ENCODE data around the gene SUGCT.

The SUGCT gene

DNA sequence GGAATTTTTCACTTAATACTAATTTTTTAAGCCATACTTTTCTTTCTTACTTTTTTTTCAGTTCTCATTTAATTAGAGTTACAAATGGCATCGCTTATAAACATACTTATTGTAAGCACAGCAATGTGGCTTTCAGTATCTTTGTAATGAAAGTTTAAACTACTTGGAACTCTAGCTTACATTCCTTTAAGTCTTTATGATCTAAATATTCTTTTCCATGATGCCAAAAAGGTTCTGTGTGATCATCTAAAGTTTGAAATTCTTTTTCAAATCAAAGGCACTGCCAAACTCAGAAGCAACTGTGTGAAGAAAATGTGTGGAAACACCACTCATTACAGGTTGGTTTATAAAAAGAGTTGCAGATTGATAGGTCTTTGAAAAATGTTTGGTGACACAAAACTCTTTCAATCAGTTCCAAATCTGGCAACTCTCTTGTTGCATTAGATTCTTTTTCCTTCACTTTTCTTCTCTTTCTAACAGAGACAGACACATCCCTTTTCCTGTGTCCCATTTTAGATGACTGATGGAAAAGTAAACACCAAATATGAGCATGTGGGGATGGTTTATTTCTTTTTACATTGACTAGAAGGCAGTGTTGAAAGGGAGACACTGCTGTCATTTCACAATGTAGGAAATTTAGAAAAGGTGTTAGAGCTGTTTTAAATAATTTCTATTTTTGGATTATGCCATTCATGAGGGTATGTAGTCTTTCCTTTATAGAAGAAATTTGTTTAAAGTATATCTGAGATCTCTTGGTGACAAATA lies 392.3 kb downstream of the SUGCT start:
- no peak for DNase-seq (ENCODE audit: low spot score)

GRCh38 chr7:40527723-40528122 lies 392.9 kb downstream of the SUGCT start:
- no peak for DNase-seq (ENCODE audit: low spot score)

GRCh38 chr7:40530292-40530691 lies 395.5 kb downstream of the SUGCT start:
- no peak for DNase-seq (ENCODE audit: low spot score)

DNA sequence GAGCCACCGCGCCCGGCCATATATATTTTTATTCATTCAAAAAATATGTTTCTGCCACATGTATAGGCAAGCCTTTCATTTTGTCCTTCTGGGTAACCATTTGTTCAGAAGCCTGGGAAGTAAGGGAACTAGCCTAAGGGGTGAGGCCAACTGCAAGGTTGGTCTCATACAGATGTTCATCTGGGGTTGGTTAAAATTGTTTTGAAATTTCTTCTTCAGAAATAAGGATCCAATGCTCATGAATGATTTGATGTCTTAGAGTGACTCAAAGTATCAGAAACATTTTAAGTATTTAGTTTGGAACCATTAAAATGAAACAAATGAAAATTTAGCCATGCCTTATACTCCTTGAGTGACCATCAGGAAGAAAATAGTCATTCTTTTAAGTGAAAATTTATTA lies 397.2 kb downstream of the SUGCT start:
- no peak for DNase-seq (ENCODE audit: low spot score)

GRCh38 chr7:40535678-40536077 lies 400.9 kb downstream of the SUGCT start:
- no peak for DNase-seq (ENCODE audit: low spot score)

DNA sequence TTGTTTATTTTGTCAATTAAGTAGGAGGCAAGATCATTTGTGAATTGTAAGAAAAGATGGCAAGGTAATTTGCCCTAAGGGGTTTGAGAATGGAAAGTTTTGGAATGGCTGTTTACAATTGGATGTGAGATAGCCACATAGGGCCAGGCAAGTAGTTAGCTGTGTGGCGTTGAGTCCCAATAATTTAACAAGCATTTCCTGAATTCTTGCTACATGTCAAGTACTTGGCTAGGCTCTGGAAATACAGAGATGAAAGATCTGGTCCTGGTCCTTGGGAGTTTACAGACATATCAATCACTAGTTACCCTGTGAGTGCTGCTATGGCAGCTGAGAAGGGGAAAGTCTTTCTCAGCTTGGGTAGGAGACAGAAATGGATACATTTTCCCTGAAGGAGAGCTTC lies 401.6 kb downstream of the SUGCT start:
- DNase-seq (ENCODE audit: low spot score): no peak

DNA sequence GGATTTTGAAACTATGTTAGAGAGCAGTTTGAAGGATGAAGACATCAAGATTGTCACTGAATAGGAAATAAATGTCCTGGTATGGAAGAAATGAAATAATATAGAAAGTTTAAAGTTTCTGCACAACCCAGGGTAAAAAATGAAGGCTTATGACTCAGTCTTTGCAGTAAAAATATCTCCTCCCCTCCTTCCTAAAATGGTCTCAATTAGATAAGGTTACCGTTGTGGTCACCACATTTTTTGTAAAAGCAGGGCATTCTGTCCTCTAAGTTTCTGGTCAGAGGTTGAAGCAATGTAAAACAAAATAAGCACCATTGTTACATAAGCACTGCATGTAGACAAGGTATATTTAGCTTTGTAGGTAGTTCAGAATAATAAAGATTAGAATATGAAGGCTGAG lies 403.5 kb downstream of the SUGCT start:
- DNase-seq (ENCODE audit: low spot score): no peak

- no peak for DNase-seq (ENCODE audit: low spot score)
Measured at GRCh38 chr7:40541336-40541735, 406.5 kb downstream of the SUGCT start.

DNA sequence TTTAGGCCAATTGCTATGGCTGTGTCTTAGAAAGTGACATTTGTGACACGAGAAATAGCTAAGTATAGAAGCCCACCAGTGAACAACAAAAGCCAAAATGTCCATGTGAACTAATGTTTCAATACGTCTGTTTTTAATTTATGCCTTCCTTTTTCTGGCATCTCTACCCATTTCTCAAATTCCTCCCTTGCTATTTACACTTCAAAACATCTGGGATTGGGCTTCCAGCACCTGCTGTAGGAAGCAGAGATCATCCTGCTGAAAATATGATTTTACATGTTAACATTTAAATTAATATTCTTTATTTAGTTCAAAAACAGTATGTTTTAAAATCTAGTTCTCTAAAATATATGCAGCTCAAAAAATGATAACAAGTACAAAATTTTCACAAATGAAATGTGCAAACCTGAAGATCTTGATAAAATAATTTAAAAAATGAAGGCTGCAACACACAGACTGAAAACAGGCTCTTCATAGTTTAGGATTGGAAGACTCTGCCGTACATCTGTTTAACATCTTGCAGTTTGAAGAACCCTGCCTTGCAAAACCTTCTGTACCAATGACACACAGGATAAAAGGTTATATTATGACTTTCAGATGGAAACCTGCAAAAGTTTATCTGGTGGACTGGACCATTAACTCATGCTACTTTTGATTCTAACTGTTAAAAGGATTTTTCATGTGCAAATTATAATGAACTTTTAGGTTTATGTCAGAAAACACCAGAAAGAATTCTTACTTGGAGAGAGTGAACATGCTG lies 408.4 kb downstream of the SUGCT start:
- no peak for DNase-seq (ENCODE audit: low spot score)

DNA sequence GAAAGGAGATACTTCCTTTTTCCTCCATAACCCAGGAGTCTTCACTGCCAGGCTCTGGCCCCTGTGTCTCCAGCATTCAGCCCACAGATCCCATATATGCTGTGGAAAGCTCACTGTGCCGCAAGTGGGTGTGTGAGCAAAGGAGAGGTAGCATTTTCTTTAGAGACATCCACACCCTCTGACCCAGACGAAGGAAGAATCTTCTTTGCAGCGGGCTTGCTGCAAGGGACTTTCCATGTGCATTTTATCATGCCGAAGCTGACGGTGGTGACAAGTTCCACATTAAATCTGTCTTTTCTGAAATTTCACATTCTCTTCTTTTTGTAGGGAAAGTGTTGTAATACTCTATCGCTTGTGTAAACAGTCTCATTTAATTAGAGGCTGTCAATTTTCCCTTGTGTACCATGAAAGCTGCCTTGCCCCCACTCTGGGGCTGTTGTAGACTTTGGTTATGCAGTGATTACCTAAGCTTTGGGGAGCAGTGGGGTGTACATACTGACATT lies 409.5 kb downstream of the SUGCT start:
- DNase-seq (ENCODE audit: low spot score): no peak

GRCh38 chr7:40544871-40545303 lies 410.1 kb downstream of the SUGCT start:
- no peak for DNase-seq (ENCODE audit: low spot score)

GRCh38 chr7:40545739-40546138 lies 410.9 kb downstream of the SUGCT start:
- no peak for DNase-seq (ENCODE audit: low spot score)

DNA sequence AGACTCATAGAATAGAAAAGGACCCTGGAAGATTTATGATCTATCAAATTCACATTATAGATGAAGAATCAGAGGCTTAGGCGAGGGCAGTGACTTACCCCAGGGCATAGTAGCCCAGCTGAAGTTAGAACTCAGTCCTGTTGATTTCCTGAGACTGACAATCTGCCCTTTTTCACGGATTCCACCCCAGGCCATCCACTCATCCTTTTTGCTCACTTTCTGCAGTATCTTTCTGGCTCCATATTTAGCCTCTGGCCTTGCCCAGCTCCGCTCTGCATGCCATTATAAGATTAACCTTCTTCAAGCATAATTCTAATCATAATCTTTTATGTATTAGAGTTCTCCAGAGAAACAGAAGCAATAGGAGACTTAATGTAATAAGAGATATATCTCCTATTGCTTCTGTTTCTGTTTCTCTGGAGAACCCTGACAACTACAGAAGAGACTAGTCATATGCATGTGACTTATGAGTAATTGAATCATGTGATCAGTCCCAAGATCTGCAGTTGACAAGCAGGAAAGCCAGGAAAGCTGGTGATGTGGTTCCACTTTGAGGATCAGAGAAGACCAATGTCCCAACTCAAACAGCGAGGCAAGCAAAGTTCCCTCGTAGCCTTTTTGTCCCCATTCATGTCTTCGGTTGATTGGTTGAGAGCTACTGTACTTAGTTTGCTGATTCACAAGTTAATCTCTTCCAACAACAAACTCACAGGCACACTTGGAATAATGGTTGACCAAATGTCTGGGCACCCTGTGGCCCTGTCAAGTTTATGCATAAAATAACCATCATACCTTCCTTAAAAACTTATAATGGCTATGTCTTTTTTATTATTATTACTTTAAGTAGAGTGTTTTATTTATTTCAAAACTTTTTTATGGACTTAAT lies 412.1 kb downstream of the SUGCT start:
- DNase-seq (ENCODE audit: low spot score): no peak

DNA sequence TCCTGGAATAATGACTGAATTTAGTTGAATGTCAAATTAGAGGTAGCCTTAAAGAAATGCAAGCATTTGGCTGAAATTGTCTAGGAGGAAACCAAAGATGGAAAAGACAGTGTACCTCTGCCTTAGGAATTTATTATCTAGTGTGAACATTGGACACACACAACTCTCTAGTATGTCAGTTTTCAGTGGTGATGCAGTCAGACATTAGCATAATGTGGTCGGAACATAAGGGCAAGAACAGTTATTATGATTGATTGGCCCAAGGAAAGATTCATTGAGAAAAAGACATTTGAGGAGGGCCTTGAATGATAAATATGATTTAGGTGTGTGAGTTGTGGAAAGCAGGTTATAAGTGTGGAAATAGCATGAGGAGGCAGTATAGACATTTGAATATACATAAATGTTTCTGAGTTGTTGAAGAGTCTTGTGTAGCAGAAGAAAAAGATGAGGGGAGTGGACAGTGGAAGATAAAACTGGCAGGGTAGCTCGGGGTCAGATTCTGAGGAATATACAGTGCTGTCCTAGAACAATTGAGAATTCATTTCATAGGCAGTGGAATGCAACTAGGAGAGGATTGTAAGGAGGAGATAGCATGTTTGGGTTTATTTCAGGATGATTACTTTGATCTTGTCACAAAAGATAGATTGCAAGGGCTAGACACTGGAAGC lies 414.7 kb downstream of the SUGCT start:
- DNase-seq (ENCODE audit: low spot score): no peak

DNA sequence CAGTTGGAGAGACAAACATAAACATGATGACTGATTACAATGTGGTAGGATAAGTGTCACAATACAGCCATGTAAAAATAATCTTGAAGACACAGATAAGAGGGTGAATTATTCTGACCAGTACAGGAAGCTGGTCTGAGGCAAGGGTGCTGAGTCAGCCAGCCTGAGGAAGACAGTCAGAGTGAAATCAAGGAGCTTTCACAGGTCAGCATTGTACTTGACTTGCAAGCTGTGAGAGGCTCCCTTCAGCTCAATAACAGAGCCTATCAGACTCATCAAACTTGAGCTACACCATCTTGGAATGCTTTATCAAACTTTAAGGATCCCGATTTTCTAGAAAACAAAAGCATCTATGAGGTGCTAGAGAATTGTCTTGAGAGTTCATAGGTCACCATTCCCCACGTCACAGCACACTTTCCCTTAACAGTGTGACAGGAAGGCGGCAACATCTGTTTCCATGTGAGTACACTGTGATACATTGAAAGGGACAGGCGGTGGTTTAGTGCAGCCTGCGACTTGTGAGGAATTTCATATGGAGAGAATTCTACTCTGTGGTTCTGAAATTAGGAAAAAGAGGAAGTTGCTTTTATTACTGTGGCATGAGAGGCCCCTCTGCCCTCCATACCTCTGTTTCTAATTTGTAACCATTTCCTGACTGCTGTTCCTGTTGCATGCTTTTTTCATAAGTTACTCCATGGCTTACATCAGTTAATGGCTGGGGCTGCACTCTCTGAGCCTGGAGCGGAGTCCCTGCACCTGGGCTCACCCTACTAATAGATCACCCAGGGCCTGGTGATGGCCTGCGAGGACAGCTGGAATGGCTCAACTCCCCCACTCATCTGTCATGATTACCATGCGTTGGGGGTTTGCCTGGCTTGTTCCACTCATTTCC lies 417.1 kb downstream of the SUGCT start:
- peak; percentile 16 for DNase-seq (ENCODE audit: low spot score)

- no peak for DNase-seq (ENCODE audit: low spot score)
Measured at GRCh38 chr7:40560672-40561071, 425.9 kb downstream of the SUGCT start.

- no peak for DNase-seq (ENCODE audit: low spot score)
Measured at GRCh38 chr7:40566879-40567278, 432.1 kb downstream of the SUGCT start.

DNA sequence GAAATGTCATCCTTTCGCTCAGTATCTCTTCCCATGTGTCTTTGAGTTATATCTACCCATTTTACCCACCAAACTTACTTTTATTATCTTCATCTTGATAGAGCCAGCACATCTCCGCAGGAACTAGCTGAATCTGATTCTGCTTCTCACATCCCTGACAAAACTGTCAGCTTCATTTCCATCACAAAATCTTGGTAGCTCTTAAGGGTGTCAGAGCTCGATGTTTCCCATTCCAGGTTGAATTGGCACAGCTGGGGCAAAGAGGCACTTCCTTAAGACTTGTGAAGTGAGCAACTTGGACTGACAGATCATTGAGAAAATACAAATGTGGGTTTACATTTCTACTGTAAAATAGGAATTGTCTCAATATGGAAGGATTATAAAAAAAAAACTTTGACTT lies 434.5 kb downstream of the SUGCT start:
- no peak for DNase-seq (ENCODE audit: low spot score)

DNA sequence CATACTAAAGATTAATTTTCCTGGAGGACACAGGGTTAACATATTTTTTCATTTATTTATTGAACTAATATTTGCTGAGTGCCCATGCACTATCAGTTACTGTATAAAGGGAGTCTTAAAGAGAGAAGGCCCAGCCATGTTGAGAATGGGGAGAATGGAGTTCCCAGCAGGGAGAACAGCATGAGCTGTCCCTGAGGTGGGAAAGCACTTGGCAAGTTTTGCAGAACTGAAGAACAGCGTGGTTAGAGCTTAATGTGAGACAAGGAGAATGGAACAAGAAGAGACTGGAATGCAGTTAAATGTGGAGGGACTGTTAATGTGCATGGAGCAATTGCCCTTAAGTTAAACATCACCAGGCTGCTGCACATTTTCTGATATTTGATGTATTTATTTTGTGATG lies 435.4 kb downstream of the SUGCT start:
- DNase-seq (ENCODE audit: low spot score): no peak

GRCh38 chr7:40571796-40572195 lies 437.0 kb downstream of the SUGCT start:
- peak; percentile 14 for DNase-seq (ENCODE audit: low spot score)

All from AG08396 (cell line).